ENCODE data around the gene TCHHL1. TPM values are rescaled to one million over a fixed set of nuclear protein-coding genes. Genes with fewer than 3 reads are reported as not detected.

TCHHL1 gene
- total and polyA plus RNA-seq, 2 of the 8 experiments (the other 6 are each of a cell fraction or from before 2014, with no cell fraction given): not detected

- no peak for TF ChIP-seq CBX5 (IDR thresholded peaks at IDR 0.05; ENCODE audit: low read depth, low read length)
- no peak for TF ChIP-seq HDAC2 (IDR thresholded peaks at IDR 0.05; ENCODE audit: borderline replicate concordance in 1 of 2, low read depth in 2 of 2, low read length in 2 of 2)
- no peak for TF ChIP-seq SP1 (IDR thresholded peaks at IDR 0.05; ENCODE audit: low read depth, low read length)
- no peak for TF ChIP-seq SP4 (IDR thresholded peaks at IDR 0.05; ENCODE audit: low read length)
Measured at GRCh38 chr1:152049291-152050083, 39.4 kb downstream of the TCHHL1 start (continued).
